Effector CD4-positive, alpha-beta T cell (primary cell): ENCODE measurements around the gene SARDH.

Experiments
- DNase-seq: peaks from one replicate; pipeline ENCODE4 v3.0.0-alpha.2; 2020

SARDH gene

GRCh38 chr9:133621725-133622267 is 116.4 kb downstream of the SARDH start:
- no peak for DNase-seq

DNA sequence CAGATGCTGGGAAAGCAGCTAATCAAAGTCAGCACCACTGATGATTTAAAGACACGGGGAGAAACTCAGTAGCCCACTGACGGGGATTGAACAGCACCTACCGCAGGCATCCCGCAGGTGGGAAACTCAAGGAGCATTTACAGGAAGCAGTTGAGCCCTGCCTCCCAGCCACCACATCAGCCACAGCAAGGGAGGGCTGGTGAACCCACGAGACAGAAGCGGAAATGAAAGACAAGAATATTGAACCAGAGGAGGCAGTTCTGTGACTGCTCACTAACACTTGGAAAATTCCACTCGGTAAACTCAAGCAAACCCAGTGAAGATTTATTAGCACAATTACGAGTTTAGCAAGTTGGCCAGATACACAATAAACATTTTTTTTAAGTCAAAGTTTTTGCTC is 118.4 kb downstream of the SARDH start:
- DNase-seq = peak; percentile 15

GRCh38 chr9:133618726-133619125 is 119.4 kb downstream of the SARDH start:
- DNase-seq = no peak

- no peak for DNase-seq
Measured at GRCh38 chr9:133616643-133617405, 121.3 kb downstream of the SARDH start.

DNA sequence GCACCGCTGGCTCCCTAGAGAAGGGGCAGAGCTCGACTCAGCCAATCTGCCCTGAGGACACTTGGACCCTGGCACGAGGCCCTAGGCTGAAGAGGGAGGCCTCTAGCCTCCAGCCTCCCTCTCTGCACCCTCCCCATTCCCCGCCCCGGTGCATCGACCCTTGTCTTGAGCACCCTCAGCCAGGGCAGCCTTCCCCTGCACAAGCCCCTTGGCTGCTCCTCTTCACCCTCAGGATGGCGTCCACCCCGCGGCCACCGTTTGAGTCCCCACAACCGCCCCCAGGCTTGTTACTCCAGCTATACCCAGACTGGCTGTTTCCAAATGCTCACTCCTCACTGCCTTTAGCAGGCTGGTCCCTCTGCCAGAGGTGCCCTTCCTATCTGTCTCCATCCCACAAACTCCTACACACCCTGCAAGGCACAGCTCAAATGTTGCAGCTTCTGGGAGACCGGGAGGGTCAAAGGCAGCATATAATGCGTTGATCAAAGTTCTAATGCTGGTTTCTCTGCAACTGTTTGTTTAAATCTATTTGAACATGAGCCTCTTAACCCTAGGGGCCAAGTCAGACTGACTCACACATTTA is 122.5 kb downstream of the SARDH start:
- DNase-seq = no peak

- no peak for DNase-seq
Measured at GRCh38 chr9:133615186-133615585, 123.0 kb downstream of the SARDH start.

DNA sequence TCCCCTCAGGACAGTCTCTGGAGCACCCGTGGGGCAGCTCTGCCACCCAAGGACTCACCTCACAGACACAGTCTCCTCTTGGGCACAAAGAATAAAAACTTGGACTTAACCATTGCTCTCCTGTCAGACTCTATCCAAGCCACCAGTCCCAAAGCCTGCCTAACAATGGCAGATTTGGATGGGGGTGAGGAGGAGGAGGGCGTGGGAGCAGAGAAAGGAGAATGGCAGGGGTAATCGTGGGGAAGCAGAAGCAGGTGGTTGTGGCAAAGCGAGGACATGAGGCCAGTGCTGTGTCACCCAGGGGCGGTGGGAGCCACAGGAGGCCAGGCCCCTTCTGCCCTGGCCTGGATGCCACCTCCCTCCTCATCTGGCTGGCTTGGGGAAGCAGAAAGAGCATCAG is 123.5 kb downstream of the SARDH start:
- no peak for DNase-seq

GRCh38 chr9:133614056-133614455 is 124.1 kb downstream of the SARDH start:
- no peak for DNase-seq
